ENCODE results near the gene SBNO2. TPM values are rescaled to one million over a fixed set of nuclear protein-coding genes. Genes with fewer than 3 reads are reported as not detected.

SBNO2 gene
- total and polyA plus RNA-seq, 8 donors = 16.3 to 74.7 (median 42.7) TPM

DNA sequence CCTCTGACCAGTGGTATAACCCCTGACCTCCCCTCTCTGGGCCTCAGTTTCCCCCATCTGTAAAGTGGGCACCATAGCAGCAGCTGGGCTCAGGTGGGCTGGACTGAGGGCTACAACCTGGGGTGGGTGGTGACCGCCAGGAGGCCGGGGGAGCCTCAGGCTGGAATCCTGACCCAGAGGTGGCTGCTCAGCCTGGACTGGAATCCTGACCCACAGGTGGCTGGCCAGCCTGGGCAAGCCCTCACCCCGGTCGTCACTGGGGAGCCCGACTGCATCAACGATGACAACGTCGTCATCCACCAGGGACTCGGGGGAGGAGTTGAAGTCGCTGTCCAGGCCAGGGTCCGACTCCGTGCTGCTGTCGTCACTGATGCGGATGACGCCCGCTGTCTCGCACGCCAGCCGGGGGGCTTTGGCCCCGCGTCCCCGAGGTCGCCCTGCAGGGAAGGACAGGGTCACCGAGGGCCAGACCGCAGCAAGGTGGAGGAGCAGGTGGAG lies 60.0 kb downstream of the SBNO2 start:
- Histone ChIP-seq H3K27me3 (no peaks in the 10 kb centered on the region), H3K4me1 (peaks cover 24 to 37% (median 30%) of the 10 kb centered on the region in 4 donors), H3K27ac (peak overlapping the region; percentile 25 to 87 (median 82)), H3K9me3 (no peaks in the 10 kb centered on the region), H3K36me3 (peaks cover 72 to 100% (median 96%) of the 10 kb centered on the region in 4 donors), H3K4me3 (peak overlapping the region in 2 of 4 donors; percentile 5 to 29)
- WGBS, 5 donors = 91 to 95% (median 93%) methylated on average over 20 to 25 of the region's 25 CpGs
- no peak for TF ChIP-seq POLR2AphosphoS5 (IDR thresholded peaks at IDR 0.05)
- TF ChIP-seq POLR2A (IDR thresholded peaks at IDR 0.05) = no peak
- TF ChIP-seq, protein P1, sequence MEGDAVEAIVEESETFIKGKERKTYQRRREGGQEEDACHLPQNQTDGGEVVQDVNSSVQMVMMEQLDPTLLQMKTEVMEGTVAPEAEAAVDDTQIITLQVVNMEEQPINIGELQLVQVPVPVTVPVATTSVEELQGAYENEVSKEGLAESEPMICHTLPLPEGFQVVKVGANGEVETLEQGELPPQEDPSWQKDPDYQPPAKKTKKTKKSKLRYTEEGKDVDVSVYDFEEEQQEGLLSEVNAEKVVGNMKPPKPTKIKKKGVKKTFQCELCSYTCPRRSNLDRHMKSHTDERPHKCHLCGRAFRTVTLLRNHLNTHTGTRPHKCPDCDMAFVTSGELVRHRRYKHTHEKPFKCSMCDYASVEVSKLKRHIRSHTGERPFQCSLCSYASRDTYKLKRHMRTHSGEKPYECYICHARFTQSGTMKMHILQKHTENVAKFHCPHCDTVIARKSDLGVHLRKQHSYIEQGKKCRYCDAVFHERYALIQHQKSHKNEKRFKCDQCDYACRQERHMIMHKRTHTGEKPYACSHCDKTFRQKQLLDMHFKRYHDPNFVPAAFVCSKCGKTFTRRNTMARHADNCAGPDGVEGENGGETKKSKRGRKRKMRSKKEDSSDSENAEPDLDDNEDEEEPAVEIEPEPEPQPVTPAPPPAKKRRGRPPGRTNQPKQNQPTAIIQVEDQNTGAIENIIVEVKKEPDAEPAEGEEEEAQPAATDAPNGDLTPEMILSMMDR (IDR thresholded peaks at IDR 0.05) = no peak
- no peak for TF ChIP-seq EP300 (IDR thresholded peaks at IDR 0.05)
- no peak for DNase-seq
- intact Hi-C loops (cut with DNase I; ENCODE audit: low total_unique reads) = loop anchor here (5.0 kb wide), 1 partner anchor 68 kb away; no protein-coding TSS in a partner anchor

DNA sequence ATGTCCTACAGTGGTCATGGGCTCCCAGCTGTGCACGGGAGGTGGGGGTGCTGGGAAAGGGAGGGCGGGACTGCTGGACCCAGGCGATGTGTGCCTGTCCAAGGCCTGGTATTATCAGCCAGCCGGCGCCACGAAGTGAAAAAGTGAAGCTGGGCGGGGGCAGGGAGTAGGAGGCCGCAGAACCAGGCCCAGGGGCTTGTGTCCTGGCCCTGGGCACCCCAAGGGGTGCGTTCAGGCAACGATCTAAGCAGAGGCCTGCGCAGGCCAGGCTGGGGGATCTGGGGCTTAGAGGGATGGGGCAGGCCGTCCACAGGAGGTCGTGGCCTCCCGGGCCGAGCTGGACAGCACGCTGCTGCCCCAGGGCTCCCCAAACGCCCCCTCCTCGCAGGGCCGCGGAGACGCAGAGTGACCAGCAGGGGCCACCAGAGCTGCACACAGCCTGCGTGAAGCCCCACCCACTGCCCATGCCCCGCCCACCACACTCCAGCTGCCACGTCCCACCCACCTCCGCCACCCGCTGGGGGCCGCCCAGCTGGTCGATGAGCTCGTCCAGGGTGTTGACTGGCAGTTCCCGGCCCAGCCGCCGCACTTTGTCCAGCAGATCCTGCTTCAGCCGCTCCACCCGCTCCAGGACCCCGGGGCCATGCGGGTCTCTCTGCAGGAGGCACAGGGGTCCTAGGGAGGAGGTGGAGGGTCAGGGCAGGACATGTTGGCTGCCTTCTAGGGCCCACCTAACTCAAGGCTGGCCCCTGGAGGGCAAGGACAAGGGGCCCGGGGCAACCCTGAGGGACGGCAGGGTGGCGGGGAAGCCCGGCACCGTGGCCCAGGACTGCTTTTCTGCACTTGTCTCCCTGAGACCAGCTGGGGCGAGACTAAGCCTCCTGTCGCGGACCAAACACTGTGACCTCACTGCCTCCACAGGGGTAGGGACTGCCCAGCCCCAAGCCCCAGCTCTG lies 60.8 kb downstream of the SBNO2 start:
- WGBS, 5 donors = 22 to 42% (median 24%) methylated on average over 21 to 44 of the region's 44 CpGs
- no peaks in the 10 kb centered on the region for H3K9me3 ChIP-seq
- peak overlapping the region; percentile 25 to 87 (median 82) for H3K27ac ChIP-seq
- peak; percentile 12 to 78 (median 57) for TF ChIP-seq POLR2AphosphoS5 (IDR thresholded peaks at IDR 0.05)
- TF ChIP-seq, protein P1 (IDR thresholded peaks at IDR 0.05) = peak in 5 of 7 experiments; percentile 83 to 90 (median 86)
- TF ChIP-seq POLR2A (IDR thresholded peaks at IDR 0.05) = no peak
- no peak for TF ChIP-seq EP300 (IDR thresholded peaks at IDR 0.05)
- H3K36me3 ChIP-seq = peaks cover 71 to 100% (median 96%) of the 10 kb centered on the region in 4 donors
- peaks cover 24 to 37% (median 30%) of the 10 kb centered on the region in 4 donors for H3K4me1 ChIP-seq
- H3K4me3 ChIP-seq = peak overlapping the region in 2 of 4 donors; percentile 5 to 29
- H3K27me3 ChIP-seq = no peaks in the 10 kb centered on the region
- DNase-seq = peak; percentile 97 to 98
- intact Hi-C loops (cut with DNase I; ENCODE audit: low total_unique reads) = loop anchor here (5.0 kb wide), 1 partner anchor 69 kb away; no protein-coding TSS in a partner anchor

DNA sequence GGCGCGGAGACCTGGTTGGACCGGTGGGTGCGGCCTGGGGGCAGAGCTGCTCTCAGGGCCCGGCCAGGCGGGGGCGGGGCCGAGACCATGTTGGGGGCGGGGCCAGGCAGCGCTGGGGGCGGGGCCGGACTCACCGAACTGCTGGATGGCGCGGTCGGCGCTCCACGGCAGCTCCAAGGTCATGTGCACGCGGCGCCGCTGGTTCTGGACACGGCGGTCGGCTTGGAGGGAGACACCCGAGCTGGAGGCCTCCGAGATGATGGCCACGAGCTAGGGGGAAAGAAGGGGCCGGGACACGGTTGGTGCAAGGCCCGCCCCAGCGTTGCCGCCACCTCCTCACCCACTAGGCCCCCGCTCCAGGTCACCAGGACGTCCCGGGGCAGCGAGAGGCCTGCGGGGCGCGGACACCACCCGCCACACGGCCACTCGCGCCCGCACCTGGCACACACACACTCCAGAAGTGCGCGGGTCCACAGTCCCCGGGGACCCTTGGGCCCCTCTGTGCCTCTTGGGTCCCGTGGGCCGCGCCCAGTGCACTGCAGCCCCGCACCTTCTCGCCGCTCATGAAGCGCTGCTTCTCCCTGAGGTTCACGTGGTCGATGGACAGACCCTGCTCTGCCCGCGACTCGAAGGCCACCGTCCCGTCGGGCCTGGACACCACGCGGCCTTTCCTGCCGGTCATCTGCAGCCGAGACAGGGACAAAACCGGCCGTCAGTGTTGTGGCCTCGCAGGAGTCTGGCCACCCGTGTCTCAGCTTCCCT lies 61.6 kb downstream of the SBNO2 start:
- peak; percentile 90 to 91 for DNase-seq
- Histone ChIP-seq H3K27me3 (no peaks in the 10 kb centered on the region), H3K4me1 (peaks cover 24 to 43% (median 33%) of the 10 kb centered on the region in 4 donors), H3K27ac (peak overlapping the region; percentile 62 to 87 (median 82)), H3K4me3 (peak overlapping the region in 2 of 4 donors; percentile 5 to 29), H3K36me3 (peaks cover 65 to 100% (median 96%) of the 10 kb centered on the region in 4 donors), H3K9me3 (no peaks in the 10 kb centered on the region)
- TF ChIP-seq POLR2A (IDR thresholded peaks at IDR 0.05) = no peak
- no peak for TF ChIP-seq EP300 (IDR thresholded peaks at IDR 0.05)
- TF ChIP-seq, protein P1 (IDR thresholded peaks at IDR 0.05) = no peak
- peak in 1 of 3 donors; percentile 41 for TF ChIP-seq POLR2AphosphoS5 (IDR thresholded peaks at IDR 0.05)
- intact Hi-C loops (cut with DNase I; ENCODE audit: low total_unique reads) = loop anchor here (5.0 kb wide), 1 partner anchor 70 kb away; no protein-coding TSS in a partner anchor
- WGBS, 5 donors = 32 to 65% (median 55%) methylated on average over 32 to 71 of the region's 71 CpGs

Data from stomach (tissue), 9 donors.